Bronchial epithelial cell (primary cell): Measurements from ENCODE around the gene CAPZB. TPM values are rescaled to one million over a fixed set of nuclear protein-coding genes. Genes with fewer than 3 reads are reported as not detected.

Source experiments
- DNase-seq: peaks from one replicate; pipeline ENCODE4 v3.0.0-alpha.2; 2010; ENCODE audit warnings: low read depth
- FAIRE-seq: peaks from 2 replicates; lab custom pipeline; 2011; peaks lifted over from hg19 to GRCh38; lab: Jason Lieb, UNC
- H3K27me3 ChIP-seq: 2 replicates; pipeline ENCODE4 v1.5.1; 2011; ENCODE audit warnings: low read length; ENCODE audit not compliant: control insufficient read depth, insufficient read depth
- H3K36me3 ChIP-seq: 2 replicates; pipeline ENCODE4 v1.5.1; 2011; ENCODE audit warnings: low read length; ENCODE audit not compliant: control insufficient read depth, insufficient read depth
- H3K4me3 ChIP-seq: 2 replicates; pipeline ENCODE4 v1.5.1; 2011; ENCODE audit warnings: mild to moderate bottlenecking, low read depth, low read length, control low read depth
- total RNA-seq: library from RNA; depleted of rRNA; stranded (reverse); fragments of >200 nt; gene quantifications from 2 replicates; pipeline ENCODE4 v1.2.1, GENCODE V29; 2014
- TF ChIP-seq, protein P1 (sequence below): IDR thresholded peaks from 2 replicates; pipeline ENCODE4 v1.5.1; 2011; ENCODE audit warnings: mild to moderate bottlenecking, moderate library complexity, low read length, control low read depth, inconsistent platforms; ENCODE audit not compliant: insufficient read depth, severe bottlenecking

CAPZB gene
- total RNA-seq, 1 donor from 2014 or later: 73.5 TPM

GRCh38 chr1:19363536-19364152 is 121.7 kb downstream of the CAPZB start:
- TF ChIP-seq, protein P1, sequence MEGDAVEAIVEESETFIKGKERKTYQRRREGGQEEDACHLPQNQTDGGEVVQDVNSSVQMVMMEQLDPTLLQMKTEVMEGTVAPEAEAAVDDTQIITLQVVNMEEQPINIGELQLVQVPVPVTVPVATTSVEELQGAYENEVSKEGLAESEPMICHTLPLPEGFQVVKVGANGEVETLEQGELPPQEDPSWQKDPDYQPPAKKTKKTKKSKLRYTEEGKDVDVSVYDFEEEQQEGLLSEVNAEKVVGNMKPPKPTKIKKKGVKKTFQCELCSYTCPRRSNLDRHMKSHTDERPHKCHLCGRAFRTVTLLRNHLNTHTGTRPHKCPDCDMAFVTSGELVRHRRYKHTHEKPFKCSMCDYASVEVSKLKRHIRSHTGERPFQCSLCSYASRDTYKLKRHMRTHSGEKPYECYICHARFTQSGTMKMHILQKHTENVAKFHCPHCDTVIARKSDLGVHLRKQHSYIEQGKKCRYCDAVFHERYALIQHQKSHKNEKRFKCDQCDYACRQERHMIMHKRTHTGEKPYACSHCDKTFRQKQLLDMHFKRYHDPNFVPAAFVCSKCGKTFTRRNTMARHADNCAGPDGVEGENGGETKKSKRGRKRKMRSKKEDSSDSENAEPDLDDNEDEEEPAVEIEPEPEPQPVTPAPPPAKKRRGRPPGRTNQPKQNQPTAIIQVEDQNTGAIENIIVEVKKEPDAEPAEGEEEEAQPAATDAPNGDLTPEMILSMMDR: no peak
- no peaks in the 10 kb centered on the region for H3K36me3 ChIP-seq
- FAIRE-seq (no peak), DNase-seq (no peak)
- H3K27me3 ChIP-seq: no peaks in the 10 kb centered on the region
- no peak overlapping the region for H3K4me3 ChIP-seq

- peak; percentile 76 for DNase-seq
- Histone ChIP-seq H3K36me3 (peaks cover 6% of the 10 kb centered on the region), H3K4me3 (no peak overlapping the region), H3K27me3 (no peaks in the 10 kb centered on the region)
- FAIRE-seq: no peak
- TF ChIP-seq, protein P1: no peak
Observed at GRCh38 chr1:19361611-19362147, 123.7 kb downstream of the CAPZB start.

DNA sequence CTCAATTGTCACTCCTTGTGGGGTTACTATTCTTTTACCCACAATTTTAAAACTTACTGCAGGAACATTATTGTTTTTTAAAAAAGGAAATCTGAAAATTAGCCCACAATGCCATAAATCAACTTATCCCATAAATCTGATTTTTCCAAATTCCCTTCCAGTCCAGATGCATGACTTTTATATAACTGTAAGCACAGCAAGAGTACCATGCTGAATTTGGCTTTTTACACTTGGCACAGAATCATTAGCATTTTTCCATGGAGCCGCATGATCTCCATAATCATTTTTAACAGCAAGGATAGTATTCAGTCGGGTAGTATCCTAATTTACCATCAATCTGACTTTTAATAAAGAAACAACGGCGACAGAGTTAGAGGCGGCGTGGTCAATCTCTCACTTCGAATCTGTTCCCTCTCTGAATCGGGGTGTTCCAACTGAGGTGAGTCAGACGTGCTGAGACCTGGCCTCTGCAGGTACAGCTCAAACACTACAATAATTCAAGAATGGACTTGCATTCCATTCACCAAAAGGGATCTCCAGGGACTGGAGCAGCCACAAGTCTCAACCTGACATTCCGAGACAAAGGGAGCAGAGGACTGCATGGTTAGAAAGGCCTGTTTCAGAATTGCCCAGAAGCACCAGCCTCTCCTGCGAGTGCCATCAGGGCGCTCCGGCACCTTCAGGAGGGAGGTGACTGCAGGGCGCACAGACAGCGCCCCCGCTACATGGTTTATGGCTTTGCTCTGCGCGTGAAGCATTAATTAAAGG is 124.3 kb downstream of the CAPZB start:
- H3K36me3 ChIP-seq: peaks cover 10% of the 10 kb centered on the region
- no peak overlapping the region for H3K4me3 ChIP-seq
- TF ChIP-seq, protein P1: no peak
- DNase-seq: peak; percentile 99
- H3K27me3 ChIP-seq: no peaks in the 10 kb centered on the region
- peak; percentile 99 for FAIRE-seq

- FAIRE-seq: no peak
- no peaks in the 10 kb centered on the region for H3K27me3 ChIP-seq
- TF ChIP-seq, protein P1: no peak
- peaks cover 16% of the 10 kb centered on the region for H3K36me3 ChIP-seq
- DNase-seq: no peak
- H3K4me3 ChIP-seq: no peak overlapping the region
Observed at GRCh38 chr1:19360432-19360831, 124.9 kb downstream of the CAPZB start.

DNA sequence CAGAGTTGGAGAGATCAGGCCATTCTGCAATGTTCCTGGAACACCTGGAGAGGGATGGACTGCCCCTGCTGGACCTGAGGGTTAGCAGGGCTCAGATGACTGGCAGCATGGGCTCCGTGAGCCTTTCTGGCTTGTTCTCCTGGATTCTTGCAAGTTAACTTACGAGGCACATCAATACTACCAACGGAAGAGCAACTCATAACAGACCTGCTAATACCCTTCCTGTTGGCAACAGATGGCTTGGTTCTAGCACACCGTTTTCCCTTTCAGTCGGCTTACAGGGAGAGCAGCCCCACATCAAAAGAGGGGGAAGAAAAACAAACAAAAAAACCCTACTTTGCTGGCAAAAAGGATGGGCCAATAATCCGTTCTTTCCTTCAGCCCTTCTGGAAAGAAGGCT is 125.3 kb downstream of the CAPZB start:
- DNase-seq (no peak), FAIRE-seq (peak; percentile 72)
- TF ChIP-seq, protein P1: no peak
- Histone ChIP-seq H3K4me3 (no peak overlapping the region), H3K36me3 (peaks cover 17% of the 10 kb centered on the region), H3K27me3 (no peaks in the 10 kb centered on the region)
